Mesenchymal stem cell (in vitro differentiated cells and primary cell): ENCODE data around the gene SLCO1A2.

Source experiments
- DNase-seq: peaks from one replicate; pipeline ENCODE4 v3.0.0-alpha.2; 2013
- H2AFZ ChIP-seq: one replicate; pipeline ENCODE4 v1.6.1; 2013; ENCODE audit warnings: low read depth, mild to moderate bottlenecking, control low read depth, inconsistent platforms, low read length, moderate library complexity
- H2AK5ac ChIP-seq: 2 replicates; pipeline ENCODE4 v1.6.1; 2013; ENCODE audit warnings: low read length, moderate library complexity, mild to moderate bottlenecking, inconsistent platforms; ENCODE audit not compliant: severe bottlenecking
- H2BK120ac ChIP-seq: one replicate; pipeline ENCODE4 v1.6.1; 2013; ENCODE audit warnings: low read depth, mild to moderate bottlenecking, inconsistent platforms, low read length, moderate library complexity
- H2BK12ac ChIP-seq, 2 experiments: one replicate each; pipeline ENCODE4 v1.6.1; 2013; ENCODE audit warnings: inconsistent platforms in 2 of 2, low read length in 2 of 2, mild to moderate bottlenecking in 2 of 2, moderate library complexity in 2 of 2, control low read depth in 1 of 2
- H2BK15ac ChIP-seq: one replicate; pipeline ENCODE4 v1.6.1; 2013; ENCODE audit warnings: mild to moderate bottlenecking, low read depth, inconsistent platforms; ENCODE audit not compliant: poor library complexity, severe bottlenecking
- H2BK5ac ChIP-seq: 2 replicates; pipeline ENCODE4 v1.6.1; 2013; ENCODE audit warnings: low read depth, mild to moderate bottlenecking, low read length, control low read depth, inconsistent platforms; ENCODE audit not compliant: poor library complexity, severe bottlenecking
- H3K14ac ChIP-seq, 2 experiments: one replicate each; pipeline ENCODE4 v1.6.1; 2013; ENCODE audit warnings: inconsistent platforms in 2 of 2, low read length in 2 of 2, control low read depth in 1 of 2, mild to moderate bottlenecking in 1 of 2, moderate library complexity in 1 of 2
- H3K18ac ChIP-seq, 2 experiments: one replicate each; pipeline ENCODE4 v1.6.1; 2013; ENCODE audit warnings: inconsistent platforms in 2 of 2, low read length in 2 of 2, control low read depth in 1 of 2, low read depth in 1 of 2, mild to moderate bottlenecking in 1 of 2
- H3K23ac ChIP-seq, 2 experiments: one replicate each; pipeline ENCODE4 v1.6.1; 2013; ENCODE audit warnings: inconsistent platforms in 2 of 2, low read length in 2 of 2, mild to moderate bottlenecking in 2 of 2, moderate library complexity in 2 of 2, control low read depth in 1 of 2
- H3K27ac ChIP-seq: 2 replicates; pipeline ENCODE4 v1.5.1; 2013; ENCODE audit warnings: mild to moderate bottlenecking, moderate library complexity, low read length, control low read depth, inconsistent platforms; ENCODE audit not compliant: poor library complexity, severe bottlenecking
- H3K27me3 ChIP-seq, 2 experiments: 2 replicates each; pipeline versions ENCODE4 v1.6.1 to v1.7.0; 2013; ENCODE audit warnings: low read length in 2 of 2, mild to moderate bottlenecking in 2 of 2, moderate library complexity in 2 of 2, control low read depth in 1 of 2, inconsistent platforms in 1 of 2; ENCODE audit not compliant: control insufficient read depth in 1 of 2, insufficient read depth in 1 of 2
- H3K36me3 ChIP-seq, 2 experiments: 2 replicates each; pipeline versions ENCODE4 v1.6.1 to v1.7.0; 2013; ENCODE audit warnings: low read length in 2 of 2, control low read depth in 1 of 2, inconsistent platforms in 1 of 2, low read depth in 1 of 2, mild to moderate bottlenecking in 1 of 2; ENCODE audit not compliant: insufficient read depth in 2 of 2, control insufficient read depth in 1 of 2
- H3K4ac ChIP-seq, 2 experiments: one replicate each; pipeline ENCODE4 v1.6.1; 2013; ENCODE audit warnings: inconsistent platforms in 2 of 2, low read length in 2 of 2, mild to moderate bottlenecking in 2 of 2, moderate library complexity in 2 of 2, control low read depth in 1 of 2, low read depth in 1 of 2
- H3K4me1 ChIP-seq: 2 replicates; pipeline ENCODE4 v1.6.1; 2013; ENCODE audit warnings: low read depth, low read length, control low read depth; ENCODE audit not compliant: control insufficient read depth, insufficient read depth
- H3K4me2 ChIP-seq: 2 replicates; pipeline ENCODE4 v1.6.1; 2013; ENCODE audit warnings: low read length, mild to moderate bottlenecking, inconsistent platforms; ENCODE audit not compliant: poor library complexity, severe bottlenecking
- H3K4me3 ChIP-seq, 2 experiments: 2 replicates each; pipeline versions ENCODE4 v1.5.1 to v1.7.0; 2013; ENCODE audit warnings: low read length in 2 of 2, mild to moderate bottlenecking in 2 of 2, control low read depth in 1 of 2, low read depth in 1 of 2; ENCODE audit not compliant: insufficient read depth in 1 of 2
- H3K79me1 ChIP-seq: replicated peaks from 2 replicates; pipeline ENCODE4 v1.6.1; 2013; ENCODE audit warnings: mild to moderate bottlenecking, control low read depth, low read length, inconsistent platforms; ENCODE audit not compliant: poor library complexity, severe bottlenecking
- H3K9ac ChIP-seq: 2 replicates; pipeline ENCODE4 v1.7.0; 2013; ENCODE audit warnings: mild to moderate bottlenecking, low read length, moderate library complexity
- H3K9me3 ChIP-seq: 2 replicates; pipeline ENCODE4 v1.7.0; 2013; ENCODE audit warnings: mild to moderate bottlenecking, low read length; ENCODE audit not compliant: control insufficient read depth
- H4K8ac ChIP-seq: one replicate; pipeline ENCODE4 v1.6.1; 2013; ENCODE audit warnings: inconsistent platforms, mild to moderate bottlenecking, low read length, moderate library complexity
- H4K91ac ChIP-seq: one replicate; pipeline ENCODE4 v1.6.1; 2013; ENCODE audit warnings: mild to moderate bottlenecking, low read length, inconsistent platforms
- WGBS: methylation state at CpG from one replicate; pipeline ENCODE4 v1.1.7; 2013; ENCODE audit warnings: mixed read lengths; 5-methylcytosine and 5-hydroxymethylcytosine counted together

Gene SLCO1A2

DNA sequence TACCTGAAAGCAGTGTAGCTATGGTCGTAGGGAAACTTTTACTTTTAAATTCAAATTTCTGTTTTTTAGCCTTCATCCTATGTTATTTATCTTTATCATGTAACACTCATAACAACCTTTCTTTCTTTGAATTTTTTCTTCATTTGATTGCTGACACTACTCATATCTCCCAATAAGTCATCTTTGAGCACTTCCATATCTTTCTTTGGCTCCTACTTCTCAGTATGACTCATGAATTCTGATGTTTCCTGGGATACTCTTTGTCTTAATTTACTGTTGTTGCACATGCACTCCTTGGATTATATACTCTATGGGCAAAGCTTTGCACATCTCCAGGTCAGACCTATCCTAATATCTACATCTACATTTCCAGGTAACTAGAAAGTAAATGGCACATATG, 19.9 kb upstream of the SLCO1A2 start:
- no peaks in the 10 kb centered on the region for H3K36me3 ChIP-seq
- H2AFZ ChIP-seq, result no peak overlapping the region
- no peaks in the 10 kb centered on the region for H3K4me1 ChIP-seq
- H4K91ac ChIP-seq, result no peak overlapping the region
- no peak overlapping the region for H2BK15ac ChIP-seq
- no peak overlapping the region for H2AK5ac ChIP-seq
- H3K4ac ChIP-seq, result no peak overlapping the region
- no peak overlapping the region for H3K9ac ChIP-seq
- H2BK5ac ChIP-seq, result no peak overlapping the region
- H3K4me3 ChIP-seq, result no peak overlapping the region
- no peaks in the 10 kb centered on the region for H3K9me3 ChIP-seq
- no peak overlapping the region for H3K23ac ChIP-seq
- no peak overlapping the region for H3K18ac ChIP-seq
- no peaks in the 10 kb centered on the region for H3K79me1 ChIP-seq
- H4K8ac ChIP-seq, result no peak overlapping the region
- no peaks in the 10 kb centered on the region for H3K27me3 ChIP-seq
- no peak for DNase-seq
- no peak overlapping the region for H2BK120ac ChIP-seq
- H3K14ac ChIP-seq, result no peak overlapping the region
- H2BK12ac ChIP-seq, result no peak overlapping the region
- no peak overlapping the region for H3K27ac ChIP-seq
- no peak overlapping the region for H3K4me2 ChIP-seq
- WGBS, result 90% methylated on average over 1 of the region's 1 CpG

- H3K14ac ChIP-seq, result no peak overlapping the region
- H2BK120ac ChIP-seq, result no peak overlapping the region
- H2BK15ac ChIP-seq, result no peak overlapping the region
- 85% methylated on average over 3 of the region's 4 CpGs for WGBS
- no peak overlapping the region for H2BK12ac ChIP-seq
- no peak overlapping the region for H2AK5ac ChIP-seq
- H3K9me3 ChIP-seq, result no peaks in the 10 kb centered on the region
- H3K4me2 ChIP-seq, result no peak overlapping the region
- H2BK5ac ChIP-seq, result no peak overlapping the region
- H3K27me3 ChIP-seq, result no peaks in the 10 kb centered on the region
- H3K23ac ChIP-seq, result no peak overlapping the region
- H2AFZ ChIP-seq, result no peak overlapping the region
- no peaks in the 10 kb centered on the region for H3K36me3 ChIP-seq
- no peak overlapping the region for H3K27ac ChIP-seq
- H3K79me1 ChIP-seq, result no peaks in the 10 kb centered on the region
- no peak overlapping the region for H4K8ac ChIP-seq
- no peak overlapping the region for H4K91ac ChIP-seq
- H3K18ac ChIP-seq, result no peak overlapping the region
- no peaks in the 10 kb centered on the region for H3K4me1 ChIP-seq
- no peak overlapping the region for H3K4ac ChIP-seq
- H3K9ac ChIP-seq, result no peak overlapping the region
- H3K4me3 ChIP-seq, result no peak overlapping the region
- DNase-seq, result no peak
Observed at GRCh38 chr12:21353948-21354347, 19.2 kb upstream of the SLCO1A2 start.

DNA sequence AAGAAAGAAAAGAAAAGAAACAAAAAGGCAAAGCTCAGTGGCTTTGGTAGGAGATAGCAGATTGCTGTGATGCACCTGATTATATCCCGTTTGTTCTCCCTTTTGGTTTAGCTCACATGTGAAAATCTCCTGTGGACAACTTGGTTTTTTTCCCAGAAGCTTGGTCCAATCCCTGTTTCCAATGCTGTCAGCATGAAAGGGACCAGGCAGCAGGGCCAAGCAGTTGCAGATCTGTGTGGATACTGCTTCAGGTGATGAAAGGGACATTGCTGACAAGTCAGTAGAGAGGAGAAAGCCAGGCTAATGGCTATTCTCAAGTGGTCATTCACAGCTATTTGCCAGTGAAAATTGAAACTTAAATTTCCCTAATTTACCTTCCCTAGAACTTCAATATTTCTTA, 18.8 kb upstream of the SLCO1A2 start:
- Histone ChIP-seq H2BK120ac (no peak overlapping the region), H2BK15ac (no peak overlapping the region), H4K8ac (no peak overlapping the region), H2BK12ac (no peak overlapping the region), H3K4me1 (no peaks in the 10 kb centered on the region), H2AK5ac (no peak overlapping the region), H3K18ac (no peak overlapping the region), H3K9me3 (no peaks in the 10 kb centered on the region), H3K27ac (no peak overlapping the region), H2BK5ac (no peak overlapping the region), H3K4ac (no peak overlapping the region), H3K4me2 (no peak overlapping the region), H3K14ac (no peak overlapping the region), H3K79me1 (no peaks in the 10 kb centered on the region), H3K9ac (no peak overlapping the region), H2AFZ (no peak overlapping the region), H3K27me3 (no peaks in the 10 kb centered on the region), H3K36me3 (no peaks in the 10 kb centered on the region), H3K4me3 (no peak overlapping the region), H3K23ac (no peak overlapping the region), H4K91ac (no peak overlapping the region)
- no peak for DNase-seq
- 83% methylated on average over 1 of the region's 1 CpG for WGBS

- no peak overlapping the region for H4K8ac ChIP-seq
- 53% methylated on average over 1 of the region's 1 CpG for WGBS
- H3K4me1 ChIP-seq, result no peaks in the 10 kb centered on the region
- H2BK12ac ChIP-seq, result no peak overlapping the region
- no peak overlapping the region for H2BK5ac ChIP-seq
- H4K91ac ChIP-seq, result no peak overlapping the region
- no peak overlapping the region for H3K4me2 ChIP-seq
- H3K23ac ChIP-seq, result no peak overlapping the region
- no peak overlapping the region for H3K27ac ChIP-seq
- no peaks in the 10 kb centered on the region for H3K9me3 ChIP-seq
- no peak overlapping the region for H3K14ac ChIP-seq
- H3K4ac ChIP-seq, result no peak overlapping the region
- no peak overlapping the region for H2BK120ac ChIP-seq
- H2AK5ac ChIP-seq, result no peak overlapping the region
- DNase-seq, result no peak
- H3K18ac ChIP-seq, result no peak overlapping the region
- no peak overlapping the region for H2AFZ ChIP-seq
- no peak overlapping the region for H3K4me3 ChIP-seq
- no peaks in the 10 kb centered on the region for H3K27me3 ChIP-seq
- no peaks in the 10 kb centered on the region for H3K36me3 ChIP-seq
- H3K79me1 ChIP-seq, result no peaks in the 10 kb centered on the region
- H3K9ac ChIP-seq, result no peak overlapping the region
- H2BK15ac ChIP-seq, result no peak overlapping the region
Observed at GRCh38 chr12:21350975-21351374, 16.3 kb upstream of the SLCO1A2 start.
